GM21786 (cell line): Measurements from ENCODE around the gene KATNB1.
"Not testable (repeated sequence)": the region's sequence is repeated elsewhere in the genome, so short reads cannot be mapped to it uniquely, and the experiment has no call there.

Source experiments
- ATAC-seq: cut with Tn5 transposase; IDR thresholded peaks from one replicate; pipeline ENCODE4 v1.9.1; 2021; ENCODE audit not compliant: unreplicated experiment

The KATNB1 gene

DNA sequence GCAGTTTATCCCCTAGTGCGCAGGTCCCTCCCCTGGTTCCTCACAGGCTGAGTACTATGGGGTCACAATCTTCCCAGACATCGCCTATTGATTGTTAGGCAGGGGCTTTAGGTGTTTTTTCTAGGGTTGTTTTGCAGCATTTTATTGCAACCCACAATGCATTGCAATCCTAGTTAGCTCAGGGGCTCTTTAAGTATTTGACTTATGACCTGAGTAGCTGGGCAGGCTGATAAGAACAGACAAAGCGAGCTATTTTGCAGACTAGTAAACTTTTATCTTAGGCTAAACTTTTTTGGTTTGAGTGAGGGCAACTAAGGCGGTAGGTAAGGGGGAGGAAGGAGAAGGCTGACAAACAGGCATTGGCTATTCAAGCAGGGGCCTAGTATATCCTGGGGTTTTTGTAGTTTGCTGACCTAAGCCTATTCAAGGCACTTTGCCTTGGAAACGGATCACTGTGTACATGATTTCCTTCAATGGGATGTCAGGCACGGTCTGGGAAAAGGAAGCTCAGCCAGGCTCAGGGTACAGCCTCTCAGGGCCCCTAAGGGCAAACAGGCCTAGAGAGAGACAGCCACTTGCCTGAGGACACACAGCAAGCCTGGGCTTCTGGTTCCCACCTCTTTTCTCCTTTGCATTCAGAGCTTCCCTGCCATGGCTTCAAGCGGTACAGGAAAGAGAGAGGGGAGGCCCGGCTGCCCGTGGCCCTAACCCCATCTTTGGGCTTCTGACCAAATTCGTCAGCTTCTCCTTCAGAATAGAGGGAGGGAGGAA lies 34.6 kb upstream of the KATNB1 start:
- ATAC-seq: no peak

DNA sequence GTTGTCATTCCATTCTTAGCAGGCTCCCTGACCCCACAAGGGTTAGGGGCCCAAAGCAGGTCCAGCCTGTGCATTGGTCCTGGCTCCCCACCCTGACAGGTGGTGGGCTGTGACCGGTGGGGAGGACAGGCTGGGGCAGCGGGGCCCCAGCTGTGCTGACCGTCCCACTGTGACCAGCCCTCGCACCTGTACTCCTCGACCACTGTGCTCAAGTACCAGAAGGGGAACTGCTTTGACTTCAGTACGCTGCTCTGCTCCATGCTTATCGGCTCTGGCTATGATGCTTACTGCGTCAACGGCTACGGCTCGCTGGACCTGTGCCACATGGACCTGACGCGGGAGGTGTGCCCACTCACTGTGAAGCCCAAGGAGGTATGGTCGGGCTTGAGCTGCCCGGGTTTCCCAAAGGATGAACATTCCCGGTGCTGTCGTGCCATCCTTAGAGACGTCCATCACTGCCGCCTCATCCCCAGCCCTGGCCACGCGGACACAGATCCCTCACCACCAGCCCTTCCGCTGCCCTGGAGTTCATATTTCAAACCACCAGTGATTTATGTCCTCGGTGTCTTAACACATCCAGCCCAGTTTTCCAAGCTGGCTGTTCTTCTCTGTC lies 33.7 kb upstream of the KATNB1 start:
- no peak for ATAC-seq

DNA sequence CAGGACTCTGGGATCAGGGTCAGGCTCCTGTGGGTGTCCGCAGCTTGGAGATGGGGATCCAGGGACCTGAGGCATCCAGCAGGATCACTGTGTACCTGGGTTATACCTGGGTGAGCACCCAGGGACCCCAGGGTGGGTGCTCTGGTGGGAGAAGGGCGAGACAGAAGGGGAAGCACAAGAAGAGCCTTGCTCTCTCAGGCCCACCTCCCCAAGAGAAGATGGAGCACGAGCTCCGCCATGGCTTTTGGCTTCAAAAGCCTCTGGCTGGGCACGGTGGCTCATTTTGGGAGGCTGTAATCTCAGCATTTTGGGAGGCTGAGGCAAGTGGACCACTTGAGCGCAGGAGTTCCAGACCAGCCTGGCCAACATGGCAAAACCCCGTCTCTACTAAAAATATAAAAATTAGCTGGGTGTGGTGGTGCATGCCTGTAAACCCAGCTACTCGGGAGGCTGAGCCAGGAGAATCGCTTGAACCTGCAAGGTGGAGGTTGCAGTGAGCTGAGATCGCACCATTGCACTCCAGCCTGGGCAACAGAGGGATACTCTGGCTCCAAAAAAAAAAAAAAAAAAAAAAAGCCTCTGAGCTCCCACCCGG lies 32.1 kb upstream of the KATNB1 start:
- no peak for ATAC-seq

DNA sequence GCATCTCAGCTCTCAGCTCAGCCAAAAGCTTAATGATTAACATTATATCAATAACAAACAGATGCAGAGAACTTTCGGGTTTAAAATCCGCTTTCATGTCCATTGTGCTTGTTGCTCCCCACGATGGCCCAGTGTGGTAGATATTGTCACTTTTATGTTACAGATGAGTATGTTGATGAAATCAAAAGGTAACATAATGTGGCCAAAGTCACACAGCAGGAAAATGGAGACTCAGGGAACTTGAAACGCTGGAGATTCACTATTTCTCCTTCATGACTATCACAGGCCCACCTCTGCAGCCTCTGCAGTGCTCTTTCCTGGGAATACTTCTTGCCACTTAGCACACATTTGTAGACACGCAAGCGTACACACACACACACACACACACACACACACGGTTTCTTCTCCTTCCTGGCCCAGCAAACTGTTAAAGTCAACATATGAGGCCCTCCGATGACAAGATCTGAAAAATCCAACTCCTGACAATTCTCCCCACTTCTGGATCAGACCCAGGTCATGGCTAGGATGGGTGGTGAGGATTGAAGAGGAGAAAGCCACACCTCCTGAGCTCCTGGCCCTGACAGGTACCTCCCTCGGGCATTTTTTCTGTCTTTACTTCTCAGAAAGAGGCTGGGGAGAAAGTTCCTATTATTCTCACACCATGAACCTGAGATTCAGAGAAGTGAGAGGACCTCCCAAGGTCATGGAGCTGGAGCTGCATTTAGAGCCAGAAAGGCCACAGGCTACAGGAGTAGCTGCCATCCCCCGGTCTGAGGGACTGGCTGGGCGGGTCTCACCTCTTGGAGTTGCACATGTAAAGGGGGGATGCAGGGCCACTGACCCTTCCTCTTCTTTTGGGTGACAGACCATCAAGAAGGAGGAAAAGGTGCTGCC lies 31.3 kb upstream of the KATNB1 start:
- ATAC-seq: no peak

DNA sequence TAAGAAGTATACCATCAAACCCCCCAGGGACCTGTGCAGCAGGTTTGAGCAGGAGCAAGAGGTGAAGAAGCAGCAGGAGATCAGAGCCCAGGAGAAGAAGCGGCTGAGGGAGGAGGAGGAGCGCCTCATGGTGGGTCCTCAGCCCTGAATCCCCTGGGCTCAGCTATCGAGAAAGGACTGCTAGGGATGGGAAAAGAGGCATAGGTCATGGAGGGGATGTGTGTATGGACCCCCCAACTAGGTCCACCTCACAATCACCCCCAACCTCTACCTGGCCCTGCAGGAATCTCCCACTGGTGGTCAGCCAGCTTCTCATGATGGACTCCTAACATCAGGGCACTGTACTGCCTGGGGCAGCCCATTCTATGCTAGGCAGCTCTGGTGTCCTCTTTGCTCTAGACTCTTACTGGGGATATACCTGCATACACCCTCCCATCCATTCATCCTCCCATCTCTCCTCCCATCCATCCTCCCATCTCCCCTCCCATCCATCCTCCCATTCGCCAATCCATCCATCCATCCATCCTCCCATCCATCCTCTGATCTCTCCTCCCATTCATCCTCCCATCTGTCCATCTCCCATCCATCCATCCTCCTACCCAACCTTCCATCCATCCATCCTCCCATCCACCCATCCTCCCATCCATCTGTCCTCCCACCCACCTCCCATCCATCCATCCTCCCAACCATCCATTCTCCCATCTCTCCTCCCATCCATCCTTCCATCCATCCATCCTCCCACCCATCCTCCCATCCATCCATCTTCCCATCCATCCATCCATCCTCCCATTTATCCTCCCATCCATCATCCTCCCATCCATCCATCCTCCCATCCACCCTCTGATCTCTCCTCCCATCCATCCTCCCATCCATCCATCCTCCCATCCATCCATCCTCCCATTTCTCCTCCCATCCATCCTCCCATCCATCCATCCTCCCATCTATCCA lies 30.4 kb upstream of the KATNB1 start:
- ATAC-seq: no peak

- no peak for ATAC-seq
These were observed 28.9 kb upstream of the KATNB1 start for GRCh38 chr16:57706717-57707116.

GRCh38 chr16:57707331-57707730 lies 28.2 kb upstream of the KATNB1 start:
- no peak for ATAC-seq

- ATAC-seq: no peak
These were observed 27.4 kb upstream of the KATNB1 start for GRCh38 chr16:57708168-57708567.

DNA sequence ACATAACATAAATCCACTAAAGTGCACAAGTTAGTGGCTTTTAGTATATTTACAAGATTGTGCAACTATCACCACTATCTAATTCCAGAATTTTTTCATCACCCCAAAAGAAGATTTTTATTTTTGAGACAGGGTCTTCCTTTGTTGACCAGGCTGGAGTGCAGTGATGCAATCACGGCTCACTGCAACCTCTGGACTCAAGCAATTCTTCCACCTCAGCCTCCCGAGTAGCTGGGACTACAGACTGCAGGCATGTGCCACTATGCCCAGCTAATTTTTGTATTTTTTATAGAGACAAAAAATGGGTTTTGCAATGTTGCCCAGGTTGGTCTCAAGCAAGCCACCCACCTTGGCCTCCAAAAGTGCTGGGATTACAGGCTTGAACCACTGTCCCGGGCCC lies 25.9 kb upstream of the KATNB1 start:
- ATAC-seq: no peak

DNA sequence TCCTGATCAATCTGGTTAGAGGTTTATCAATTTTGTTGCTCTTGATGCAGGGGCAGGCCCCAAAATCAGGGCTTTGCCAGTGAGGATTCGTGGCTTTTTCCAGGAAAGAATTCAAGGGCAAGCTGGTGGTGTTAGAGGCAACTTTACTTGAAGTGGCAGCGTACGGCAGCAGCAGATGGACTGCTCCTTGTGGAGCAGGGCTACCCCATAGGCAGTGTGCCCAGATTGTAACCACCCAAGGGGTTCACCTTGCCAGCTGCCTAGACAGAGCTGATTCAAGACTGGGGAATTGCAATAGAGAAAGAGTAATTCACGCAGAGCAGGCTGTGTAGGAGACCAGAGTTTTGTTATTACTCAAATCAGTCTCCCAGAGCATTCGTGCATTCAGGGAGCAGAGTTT lies 24.2 kb upstream of the KATNB1 start:
- ATAC-seq: no peak

- no peak for ATAC-seq
These were observed 23.6 kb upstream of the KATNB1 start for GRCh38 chr16:57711993-57712392.

GRCh38 chr16:57712569-57712968 lies 23.0 kb upstream of the KATNB1 start:
- not testable (repeated sequence) for ATAC-seq

- ATAC-seq: no peak
These were observed 22.0 kb upstream of the KATNB1 start for GRCh38 chr16:57713596-57713995.

DNA sequence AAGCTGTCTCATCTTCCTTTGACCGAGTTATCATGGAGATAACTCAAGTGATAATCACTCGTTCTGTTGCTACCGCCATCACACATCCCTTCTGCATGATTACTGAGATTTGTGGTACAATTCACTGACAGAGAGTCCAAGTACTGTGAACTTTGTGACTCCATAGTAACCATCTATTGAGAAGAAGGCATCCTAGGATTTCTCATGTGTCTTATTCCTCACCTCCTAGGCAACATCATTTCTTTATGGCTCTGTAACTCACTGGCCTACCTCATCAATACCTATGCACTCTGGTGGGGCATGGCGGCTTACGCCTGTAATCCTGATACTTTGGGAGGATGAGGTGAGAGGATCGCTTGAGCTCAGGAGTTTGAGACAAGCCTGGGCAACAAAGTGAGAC lies 21.5 kb upstream of the KATNB1 start:
- no peak for ATAC-seq

GRCh38 chr16:57720142-57720575 lies 15.4 kb upstream of the KATNB1 start:
- no peak for ATAC-seq

DNA sequence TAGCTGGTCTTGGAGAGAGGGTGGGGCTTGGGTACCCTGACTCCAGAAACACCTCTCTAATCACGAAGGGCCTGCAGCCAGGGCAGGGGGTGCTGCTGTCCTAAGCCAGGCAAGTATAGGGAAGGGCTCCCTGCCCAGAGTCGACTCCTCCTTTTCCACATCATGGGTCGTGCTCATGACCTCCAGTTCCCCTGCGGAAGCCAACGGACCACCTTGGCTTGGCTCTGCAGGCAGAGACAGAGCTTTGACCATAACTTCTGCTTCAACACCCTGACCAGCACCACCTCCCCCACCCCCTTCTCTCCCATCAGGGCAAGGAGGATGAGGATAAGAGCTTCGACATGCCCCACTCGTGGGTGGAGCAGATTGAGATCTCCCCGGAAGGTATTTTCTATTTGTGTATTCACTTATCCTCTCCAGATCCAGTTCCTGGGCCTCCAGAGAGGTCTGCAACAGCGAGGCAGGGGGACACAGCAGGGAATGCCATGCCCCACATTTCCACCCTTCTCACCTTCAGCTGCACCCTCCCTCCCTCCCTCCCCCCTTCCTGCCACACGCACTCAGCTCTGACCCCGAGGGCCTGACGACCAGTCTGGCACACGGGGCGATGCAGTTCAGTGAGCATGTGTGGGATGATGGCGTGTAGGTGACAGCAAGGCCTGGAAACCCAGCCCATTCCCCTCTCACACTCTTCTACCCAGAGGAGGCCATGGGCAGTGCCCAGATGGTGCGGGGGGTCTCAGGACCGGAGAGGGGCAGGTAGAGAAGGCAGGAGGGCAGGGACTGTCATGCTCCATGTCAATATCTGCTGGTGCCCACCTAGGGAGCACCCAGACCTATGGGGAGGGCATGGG lies 14.0 kb upstream of the KATNB1 start:
- no peak for ATAC-seq

DNA sequence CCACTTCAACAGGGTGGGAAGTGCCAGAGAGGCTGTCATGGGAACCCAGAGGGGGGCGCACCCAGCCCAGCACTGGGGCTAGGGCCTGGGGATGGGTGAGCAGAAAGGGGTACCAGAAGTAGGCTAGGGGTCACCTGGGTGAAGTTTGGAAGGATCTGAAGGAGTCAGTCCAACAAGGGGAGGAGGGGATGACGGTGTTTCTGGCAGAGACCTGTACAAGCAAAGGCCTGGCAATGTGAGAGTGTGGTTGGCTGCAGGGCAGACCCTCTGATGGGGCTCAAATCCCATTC lies 13.4 kb upstream of the KATNB1 start:
- ATAC-seq: no peak

DNA sequence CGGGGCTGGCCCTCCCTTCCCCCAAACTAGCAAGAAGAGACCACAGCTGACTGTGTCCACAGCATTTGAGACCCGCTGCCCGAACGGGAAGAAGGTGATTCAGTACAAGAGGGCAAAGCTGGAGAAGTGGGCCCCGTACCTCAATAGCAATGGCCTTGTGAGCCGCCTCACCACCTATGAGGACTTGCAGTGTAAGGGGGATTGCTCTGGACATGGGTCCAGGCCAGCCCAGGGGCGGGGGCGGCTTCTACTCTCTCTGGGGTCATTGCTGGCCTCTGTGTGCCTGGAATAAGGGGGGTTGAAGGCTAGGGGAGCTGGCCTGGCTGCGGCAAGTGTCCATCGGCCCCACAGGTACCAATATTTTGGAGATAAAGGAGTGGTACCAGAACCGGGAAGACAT lies 12.9 kb upstream of the KATNB1 start:
- ATAC-seq: no peak

DNA sequence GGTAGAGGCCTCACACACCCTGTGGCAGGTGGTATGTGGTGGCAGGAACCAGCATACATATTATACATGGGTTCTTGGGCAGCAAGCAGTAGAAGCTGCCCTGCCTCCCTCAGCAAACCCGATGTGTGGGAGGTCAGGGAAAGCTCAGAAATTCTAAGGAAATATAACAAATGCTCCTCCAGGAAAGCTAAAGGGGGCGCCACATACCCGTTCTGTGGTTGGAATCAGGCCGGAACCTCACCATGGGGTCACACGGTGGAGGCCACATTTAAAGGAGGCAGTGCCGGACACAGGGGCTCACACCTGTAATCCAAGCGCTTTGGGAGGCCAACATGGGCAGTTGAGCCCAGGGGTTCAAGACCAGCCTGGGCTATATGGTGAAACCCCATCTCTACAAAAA lies 12.4 kb upstream of the KATNB1 start:
- no peak for ATAC-seq

DNA sequence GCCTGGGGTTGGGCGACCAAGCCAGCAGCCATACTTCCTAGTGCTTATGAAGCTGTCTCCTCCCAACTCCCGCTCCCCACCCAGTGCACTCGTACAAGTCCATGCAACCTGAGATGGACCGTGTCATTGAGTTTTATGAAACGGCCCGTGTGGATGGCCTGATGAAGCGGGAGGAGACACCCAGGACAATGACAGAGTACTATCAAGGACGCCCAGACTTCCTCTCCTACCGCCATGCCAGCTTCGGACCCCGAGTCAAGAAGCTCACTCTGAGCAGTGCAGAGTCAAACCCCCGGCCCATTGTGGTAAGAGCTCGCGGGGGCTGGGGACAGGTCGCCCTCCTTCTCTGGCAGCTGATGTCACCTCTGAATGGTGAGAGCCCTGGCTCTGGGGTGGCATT lies 11.0 kb upstream of the KATNB1 start:
- ATAC-seq: no peak
